GM18909 (cell line): ENCODE results near the gene FAM169A.
"Not testable (repeated sequence)": the region's sequence is repeated elsewhere in the genome, so short reads cannot be mapped to it uniquely, and the experiment has no call there.

Experiments
- ATAC-seq: cut with Tn5 transposase; IDR thresholded peaks from one replicate; pipeline ENCODE4 v1.9.1; 2021; ENCODE audit warnings: mild to moderate bottlenecking; ENCODE audit not compliant: unreplicated experiment, poor library complexity

Gene FAM169A

DNA sequence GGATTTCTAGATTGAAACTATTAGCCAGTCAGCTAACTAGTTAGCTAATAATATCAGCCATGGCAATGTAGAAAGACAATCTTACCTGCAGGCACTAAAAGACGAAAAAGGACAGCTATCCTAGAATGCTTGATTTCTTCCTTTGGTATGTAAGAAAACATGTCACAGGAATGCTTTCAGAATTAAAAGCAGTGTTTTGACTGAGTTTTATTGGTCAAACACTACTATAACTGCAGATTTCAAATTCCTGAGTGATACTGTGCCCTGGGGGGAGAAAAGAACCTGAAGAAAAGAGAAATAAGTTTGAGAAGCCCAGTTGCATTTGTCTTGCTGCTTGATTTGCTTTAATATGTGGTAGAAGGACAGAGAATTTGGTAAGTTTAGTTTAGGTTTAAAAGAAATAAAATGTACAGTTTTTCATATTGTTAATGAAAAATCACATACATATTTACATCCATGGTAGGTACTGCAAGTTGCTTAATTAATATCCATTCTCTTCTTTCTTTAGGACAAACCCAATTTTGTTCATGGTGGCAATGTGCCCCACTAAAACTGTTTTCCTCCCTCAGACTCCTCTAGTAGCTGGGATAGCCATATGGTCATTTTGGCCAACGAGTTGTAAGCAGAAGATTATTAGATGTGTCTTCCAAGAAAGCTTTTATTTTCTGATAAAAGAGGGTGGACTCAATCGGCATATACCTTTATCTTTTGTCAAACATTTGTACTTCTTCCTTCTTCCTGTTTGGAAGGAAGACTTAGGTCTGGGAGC lies 4.3 kb upstream of the FAM169A start:
- no peak for ATAC-seq

DNA sequence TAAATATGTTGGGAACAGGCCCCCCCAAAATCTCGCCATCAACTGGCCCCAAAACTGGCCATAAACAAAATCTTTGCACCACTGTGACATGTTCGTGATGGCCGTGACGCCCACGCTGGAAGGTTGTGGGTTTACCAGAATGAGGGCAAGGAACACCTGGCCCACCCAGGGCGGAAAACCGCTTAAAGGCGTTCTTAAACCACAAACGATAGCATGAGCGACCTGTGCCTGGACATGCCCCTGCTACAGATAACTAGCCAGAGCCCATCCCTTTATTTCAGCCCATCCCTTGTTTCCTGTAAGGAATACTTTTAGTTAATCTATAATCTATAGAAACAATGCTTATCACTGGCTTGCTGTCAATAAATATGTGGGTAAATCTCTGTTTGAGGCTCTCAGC lies 3.2 kb upstream of the FAM169A start:
- not testable (repeated sequence) for ATAC-seq

DNA sequence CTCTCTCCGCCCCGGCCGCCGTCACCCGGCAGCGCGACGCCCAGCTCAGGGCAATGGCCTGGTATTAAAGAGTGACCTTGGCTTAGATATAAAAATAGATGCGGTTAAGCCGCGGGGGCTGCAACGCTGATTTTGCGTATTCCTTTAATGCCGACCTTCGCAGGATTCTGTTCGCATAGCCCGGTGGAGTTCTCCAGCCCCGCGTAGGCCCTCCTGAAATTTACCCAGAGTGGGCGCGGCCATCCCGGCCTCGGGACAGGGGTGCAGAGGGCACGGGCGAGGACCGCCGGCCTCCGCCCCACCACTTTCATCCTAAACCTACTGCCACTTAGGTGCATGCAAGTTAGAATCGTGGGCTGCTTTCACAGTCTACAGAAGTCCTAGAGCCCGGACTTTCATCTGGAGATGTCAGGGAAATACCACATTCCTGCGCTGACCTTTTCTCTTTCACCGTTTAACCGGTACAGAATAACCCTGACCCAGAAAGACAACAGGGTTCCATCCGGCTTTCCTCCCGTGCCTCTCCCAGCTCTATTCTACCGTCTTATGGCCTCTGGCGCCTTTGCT lies 492 bp upstream of the FAM169A start:
- ATAC-seq: no peak

DNA sequence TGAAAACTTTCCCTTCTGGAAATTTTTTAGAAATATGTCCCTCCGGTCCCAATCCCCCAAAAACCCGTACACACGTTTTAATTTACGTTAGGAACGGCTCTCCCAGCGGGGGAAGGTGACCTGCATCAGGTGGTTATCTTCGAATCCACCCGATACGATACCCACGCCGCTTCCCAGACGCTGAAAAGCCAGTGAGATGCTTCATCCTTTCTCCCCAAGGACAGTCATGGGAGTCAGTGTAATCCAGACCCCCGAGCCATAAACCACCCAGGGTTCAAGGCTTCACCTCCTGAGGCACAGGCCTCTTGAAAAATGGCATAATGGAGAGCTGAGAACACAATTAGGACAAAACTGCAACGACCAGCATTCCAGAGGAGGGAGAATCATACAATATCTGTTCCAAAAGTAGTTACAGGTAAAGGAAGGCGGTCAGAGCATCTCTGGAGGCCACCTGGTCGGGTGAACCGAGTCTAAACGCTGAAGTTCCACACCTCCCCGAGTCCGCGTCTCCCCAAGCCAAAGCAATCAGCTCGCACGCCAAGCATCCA lies 857 bp downstream of the FAM169A start:
- ATAC-seq: no peak

DNA sequence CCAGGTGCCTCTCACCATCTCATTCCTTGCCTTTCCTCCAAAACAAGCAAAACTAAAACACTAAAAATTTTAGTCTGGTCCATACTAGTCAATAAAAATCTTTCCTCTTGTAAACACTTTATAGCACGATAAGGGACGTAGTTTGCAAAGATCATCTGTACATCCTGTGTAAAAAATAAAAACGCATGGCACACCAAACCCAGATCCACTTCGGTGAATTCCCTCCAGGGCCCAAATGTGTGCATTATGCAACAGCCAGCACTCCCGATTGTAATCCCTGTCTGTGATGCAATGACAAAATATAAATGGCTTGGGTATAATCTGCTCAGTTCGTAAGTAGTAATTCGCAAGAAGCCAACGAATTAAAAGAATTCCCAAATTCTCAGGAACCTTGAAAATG lies 1.4 kb downstream of the FAM169A start:
- ATAC-seq: no peak

DNA sequence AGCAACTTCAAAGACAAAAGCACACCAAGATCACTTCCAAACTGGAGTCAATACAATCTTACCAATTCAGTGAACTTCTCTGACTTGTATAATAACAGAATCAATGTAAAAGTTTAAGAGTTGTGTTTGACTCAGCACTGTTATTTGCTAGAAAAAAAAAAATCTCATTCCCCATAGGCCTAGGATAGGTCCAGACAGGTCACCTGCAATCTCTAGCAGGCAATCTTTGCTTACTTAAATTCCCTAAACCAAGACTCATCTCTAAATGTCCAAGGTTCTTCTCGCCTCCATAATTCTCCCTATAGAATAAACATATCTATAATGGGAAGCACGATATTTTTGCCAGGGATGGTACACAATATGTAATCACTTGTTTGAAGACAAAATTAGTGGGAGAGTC lies 2.5 kb downstream of the FAM169A start:
- ATAC-seq: no peak

DNA sequence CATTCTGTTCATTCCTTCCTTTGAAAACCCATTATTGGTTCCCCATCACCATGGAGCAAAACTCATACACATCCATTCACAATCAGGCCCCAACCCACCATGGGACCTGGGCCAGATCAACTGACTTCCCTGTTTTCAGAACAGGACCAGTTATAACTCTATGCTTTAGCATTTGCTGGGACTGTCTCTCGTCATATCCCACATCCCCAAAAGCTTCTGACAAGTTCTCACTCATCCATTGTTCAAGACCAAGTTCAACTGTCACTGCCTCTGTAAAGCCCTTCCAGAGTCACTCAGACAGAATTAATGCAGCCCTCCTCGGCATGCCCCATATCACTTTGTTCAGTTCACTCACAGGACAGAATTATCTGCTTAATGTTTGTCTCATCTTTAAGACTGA lies 4.0 kb downstream of the FAM169A start:
- ATAC-seq: no peak

DNA sequence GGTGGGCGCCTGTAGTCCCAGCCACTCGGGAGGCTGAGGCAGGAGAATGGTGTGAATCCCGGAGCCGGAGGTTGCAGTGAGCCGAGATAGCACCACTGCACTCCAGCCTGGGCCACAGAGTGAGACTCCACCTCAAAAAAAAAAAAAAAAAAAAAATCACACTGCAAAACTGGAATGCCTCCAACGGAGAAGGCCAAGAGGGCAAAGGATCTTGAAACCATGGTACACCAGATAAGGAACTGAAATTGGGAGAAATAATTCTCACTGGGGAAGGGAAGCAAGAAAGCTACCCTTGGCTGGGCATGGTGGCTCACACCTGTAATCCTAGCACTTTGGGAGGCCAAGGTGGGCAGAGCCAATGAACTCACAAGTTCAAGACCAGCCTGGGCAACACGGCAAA lies 9.2 kb downstream of the FAM169A start:
- ATAC-seq: not testable (repeated sequence)

DNA sequence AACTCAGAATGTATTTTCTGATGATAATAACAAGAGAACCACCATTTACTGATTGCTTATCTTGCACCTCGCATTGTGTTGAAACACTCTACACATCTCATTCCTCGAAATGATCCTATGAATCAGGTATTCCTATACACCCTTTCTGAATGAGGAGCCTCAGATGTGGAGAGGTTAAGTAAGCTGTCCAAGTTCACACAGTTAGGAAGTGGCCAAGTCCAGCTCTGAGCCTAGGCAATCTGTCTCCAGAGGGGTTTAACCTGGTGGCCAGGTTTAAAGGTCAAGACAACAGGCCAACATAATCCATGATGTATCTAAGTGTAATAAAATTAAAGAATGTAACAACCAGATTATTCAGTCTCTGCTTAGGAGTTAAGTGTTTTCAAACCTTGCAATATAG lies 12.9 kb downstream of the FAM169A start:
- ATAC-seq: no peak

DNA sequence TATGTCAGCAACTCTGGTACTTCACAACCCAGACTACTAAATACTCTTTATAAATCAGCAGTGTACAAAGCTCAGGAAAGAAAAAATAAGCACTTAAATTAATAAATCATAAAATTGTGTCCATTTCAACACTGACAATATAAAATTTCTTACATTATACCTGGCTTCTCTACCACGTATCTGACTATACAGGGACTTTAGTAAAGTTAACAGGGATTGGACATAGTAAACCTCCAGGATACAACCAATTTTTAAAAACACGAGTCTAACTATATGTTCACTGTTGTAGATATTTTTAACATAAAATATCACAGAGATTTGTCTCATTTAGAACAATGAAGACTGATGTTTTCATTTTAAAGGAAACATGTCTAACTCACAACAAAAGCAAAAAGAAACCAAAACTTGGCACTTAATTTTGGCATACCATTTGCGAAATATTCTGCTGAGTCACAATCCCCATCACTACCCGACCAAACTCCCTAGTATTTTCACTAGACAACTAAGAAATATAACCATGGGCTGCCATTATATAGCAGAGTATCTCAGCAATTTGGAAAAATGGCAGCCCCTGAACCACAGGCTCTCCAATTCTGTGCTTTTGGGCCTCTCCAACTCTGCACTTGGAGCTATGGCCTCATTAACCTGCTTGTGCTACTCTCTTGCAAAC lies 14.4 kb downstream of the FAM169A start:
- no peak for ATAC-seq

DNA sequence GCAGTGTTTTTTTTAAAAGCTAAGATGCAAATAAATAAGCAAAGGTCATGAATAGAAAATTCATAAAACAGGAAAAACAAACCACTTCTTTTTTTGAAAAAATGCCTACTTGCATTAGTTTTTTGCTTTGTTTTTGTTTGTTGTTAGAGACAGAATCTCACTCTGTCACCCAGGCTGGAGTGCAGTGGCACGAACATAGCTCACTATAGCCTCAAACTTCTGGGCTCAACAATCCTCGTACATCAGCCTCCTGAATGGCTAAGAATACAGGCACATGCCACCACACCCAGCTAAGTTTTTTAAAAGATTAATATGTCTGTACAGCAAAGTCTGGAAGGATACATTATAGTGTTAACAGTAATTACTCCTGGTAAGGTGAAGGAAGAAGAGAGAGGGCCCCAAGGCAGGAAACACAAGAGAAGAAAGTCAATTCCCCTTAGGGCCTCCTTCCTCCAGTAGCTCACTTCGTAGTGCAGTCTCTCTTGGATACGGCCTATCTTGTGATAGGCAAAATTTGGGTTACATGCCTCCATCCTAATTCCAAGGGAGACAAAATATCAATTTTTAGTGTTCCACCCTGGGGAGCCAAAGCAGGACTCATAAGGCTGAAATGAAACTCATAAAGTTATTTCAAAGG lies 15.3 kb downstream of the FAM169A start:
- ATAC-seq: no peak

DNA sequence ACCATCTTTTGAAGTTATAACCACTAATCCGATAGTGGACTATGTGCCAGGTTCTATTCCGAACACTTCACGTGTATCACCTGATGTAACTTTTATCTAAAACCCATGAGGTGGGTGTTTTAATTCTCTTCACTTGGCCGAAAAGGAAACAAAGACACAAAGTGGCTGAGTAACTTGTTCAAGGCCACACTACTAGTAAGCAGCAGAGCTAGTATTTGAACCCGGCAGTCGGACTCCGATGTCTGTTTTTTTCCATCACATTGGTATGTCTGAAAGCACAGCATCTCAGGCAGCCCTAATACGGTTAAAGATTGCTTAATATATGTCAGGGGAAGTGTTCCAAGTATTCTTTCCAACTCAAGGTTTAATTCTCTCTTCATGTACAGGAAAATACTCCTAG lies 16.2 kb downstream of the FAM169A start:
- no peak for ATAC-seq

DNA sequence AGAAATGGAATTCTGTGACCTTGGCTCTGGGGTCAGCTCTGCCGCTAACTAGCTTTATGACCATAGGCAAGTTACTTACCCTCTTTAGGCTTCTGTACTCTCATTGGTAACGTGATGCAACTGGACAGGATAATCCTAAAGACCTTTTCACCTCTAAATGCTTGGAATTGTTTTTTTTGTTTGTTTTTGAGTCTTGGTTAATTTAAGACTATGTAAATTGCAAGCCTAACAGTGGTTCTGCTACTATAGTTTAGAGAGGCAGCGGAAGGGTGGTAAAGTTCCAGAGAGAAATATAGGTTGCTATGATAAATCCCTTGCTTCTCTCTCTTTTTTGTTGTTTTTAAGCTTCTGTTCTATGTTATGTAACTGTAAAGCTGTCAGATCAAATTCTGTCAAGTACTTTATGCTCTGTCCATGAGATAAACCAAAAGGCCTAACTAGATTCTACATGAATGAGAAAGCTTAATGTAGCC lies 17.6 kb downstream of the FAM169A start:
- no peak for ATAC-seq

DNA sequence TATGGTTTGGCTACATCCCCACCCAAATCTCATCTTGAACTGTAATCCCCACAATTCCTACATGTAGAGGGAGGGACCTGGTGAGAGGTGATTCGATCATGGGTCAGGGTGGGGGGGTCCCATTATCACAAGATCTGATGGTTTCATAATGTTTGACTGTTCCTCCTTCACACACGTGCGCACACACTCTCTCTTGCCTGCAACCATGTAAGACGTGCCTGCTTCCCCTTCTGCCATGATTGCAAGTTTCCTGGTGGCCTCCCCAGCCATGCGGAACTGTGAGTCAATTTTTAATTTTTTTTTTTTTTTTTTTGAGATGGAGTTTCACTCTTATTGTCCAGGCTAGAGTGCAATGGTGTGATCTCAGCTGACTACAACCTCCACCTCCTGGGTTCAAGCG lies 27.0 kb downstream of the FAM169A start:
- no peak for ATAC-seq

DNA sequence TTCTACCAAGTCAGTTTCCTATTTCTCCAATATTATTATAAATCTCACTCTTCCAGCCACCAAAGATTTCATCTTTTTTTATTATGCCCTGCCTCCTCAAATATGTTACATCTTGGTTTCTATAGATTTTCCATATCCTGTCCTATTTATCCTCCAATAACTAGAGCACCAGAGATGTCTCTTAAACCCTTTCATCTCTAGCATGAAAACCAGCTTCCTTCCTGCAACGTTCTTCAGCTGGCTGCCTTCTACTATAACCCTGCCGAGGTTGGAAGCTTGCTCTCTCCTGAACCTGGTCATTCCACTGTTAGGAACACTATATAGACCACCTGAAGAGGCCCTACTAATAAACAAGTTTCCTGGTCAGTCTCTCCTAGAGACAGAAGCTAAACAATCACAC lies 27.9 kb downstream of the FAM169A start:
- no peak for ATAC-seq

DNA sequence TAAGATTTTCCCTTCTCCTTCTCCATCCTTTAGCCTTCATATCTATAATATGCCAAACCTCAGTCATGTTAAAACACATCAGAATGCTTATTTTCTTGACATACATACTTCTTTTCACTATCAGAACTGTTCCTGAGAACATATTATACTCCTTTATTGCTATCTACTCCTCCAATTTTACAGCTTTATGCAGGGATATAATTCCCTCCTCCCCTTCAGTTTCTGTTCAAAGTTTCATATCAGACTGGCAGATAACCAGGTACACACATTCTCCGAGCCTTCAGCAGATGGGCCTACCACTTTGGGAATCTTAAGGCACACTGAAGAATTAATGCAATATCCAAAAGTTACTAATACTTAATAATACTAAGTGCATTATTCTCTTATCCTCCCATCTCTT lies 29.1 kb downstream of the FAM169A start:
- no peak for ATAC-seq

DNA sequence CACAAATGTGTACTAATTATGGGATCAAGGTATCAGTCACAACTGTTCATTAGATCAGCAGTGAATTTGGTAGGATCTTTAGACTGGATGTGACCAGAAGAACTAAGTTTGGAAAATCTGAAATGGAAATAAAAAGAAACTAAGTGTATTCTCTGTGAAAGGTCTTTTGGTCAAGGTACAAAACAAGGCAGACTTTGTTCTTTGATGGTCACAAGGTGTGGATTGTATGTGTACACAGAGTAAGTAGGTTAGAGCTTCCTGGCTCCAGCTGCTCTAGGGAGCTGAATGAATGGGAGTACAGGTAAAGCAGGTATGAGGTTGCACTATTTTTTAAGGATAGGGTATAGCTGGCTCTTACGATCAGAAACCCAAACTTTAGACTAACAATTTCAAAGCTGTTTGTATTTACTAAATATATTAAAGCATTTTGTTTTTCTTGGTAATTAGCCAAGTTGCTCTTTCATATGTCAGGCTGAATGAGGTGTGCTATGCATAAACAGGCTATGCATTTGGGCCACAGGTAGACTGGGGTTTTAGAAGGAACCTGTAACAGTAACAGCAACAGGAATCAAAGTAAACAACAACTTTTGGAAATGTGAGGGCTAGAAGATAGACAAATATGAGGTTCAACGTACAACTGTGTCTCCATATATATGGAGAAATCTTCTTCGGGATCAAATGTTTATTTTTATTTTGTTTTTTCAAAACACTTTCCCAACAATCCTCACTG lies 32.5 kb downstream of the FAM169A start:
- no peak for ATAC-seq

DNA sequence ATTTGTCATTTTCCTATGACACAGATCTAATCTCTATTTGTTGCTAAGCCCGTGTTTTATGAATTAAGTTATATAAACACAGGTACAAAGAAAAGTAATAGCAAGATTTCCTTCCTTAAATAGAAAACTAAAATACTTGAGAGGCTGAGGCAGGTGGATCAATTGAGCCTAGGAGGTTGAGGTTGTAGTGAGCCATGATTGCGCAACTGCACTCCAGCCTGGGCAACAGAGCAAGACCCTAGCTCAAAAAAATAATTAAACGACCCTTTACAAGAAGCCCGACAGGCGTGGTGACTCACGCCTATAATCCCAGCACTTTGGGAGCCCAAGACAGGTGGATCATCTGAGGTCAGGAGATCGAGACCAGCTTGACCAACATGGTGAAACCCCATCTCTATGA lies 36.8 kb downstream of the FAM169A start:
- no peak for ATAC-seq

DNA sequence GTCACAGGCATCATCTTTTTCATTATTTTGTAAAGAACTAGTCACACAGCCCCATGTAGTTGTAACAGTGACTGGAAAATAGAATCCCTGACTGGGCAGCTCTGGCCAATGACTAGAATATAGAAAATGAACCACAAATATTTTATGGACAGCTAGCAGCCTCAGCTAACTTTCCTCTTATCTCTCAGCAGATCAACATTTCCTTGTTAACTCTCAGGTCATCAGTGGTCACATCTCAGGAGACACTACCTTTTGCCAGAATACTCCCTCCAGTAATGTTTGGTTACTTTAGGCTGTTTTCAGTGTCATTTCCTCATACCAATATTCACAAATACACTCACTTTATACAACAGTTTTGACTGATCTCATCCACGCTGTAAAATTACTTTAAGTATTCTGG lies 43.9 kb downstream of the FAM169A start:
- no peak for ATAC-seq

DNA sequence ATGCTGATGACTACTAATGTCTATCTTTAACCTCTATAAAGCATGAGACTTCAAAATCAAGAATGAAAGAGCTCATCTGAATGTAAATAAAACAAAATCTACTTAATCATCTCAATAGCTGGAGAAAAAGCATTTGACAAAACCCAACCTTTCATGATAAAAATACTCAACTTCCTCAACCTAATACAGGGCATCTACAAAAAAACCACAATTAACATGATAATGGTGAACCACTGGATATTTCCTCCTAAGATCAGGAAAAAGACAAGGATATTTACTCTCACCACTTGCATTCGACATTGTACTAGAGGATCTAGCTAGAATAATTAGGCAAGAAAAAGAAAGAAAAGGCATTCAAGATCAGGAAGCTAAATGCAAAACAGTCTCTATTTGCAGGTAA lies 49.3 kb downstream of the FAM169A start:
- ATAC-seq: no peak
